IPS-15b (cell line): ENCODE results near the gene NCBP2L.

Experiments
- H3K27me3 ChIP-seq: one replicate; pipeline ENCODE4 v1.6.1; 2013; ENCODE audit warnings: low read length; ENCODE audit not compliant: control insufficient read depth, insufficient read depth
- H3K36me3 ChIP-seq: one replicate; pipeline ENCODE4 v1.6.1; 2013; ENCODE audit warnings: low read length; ENCODE audit not compliant: control insufficient read depth, insufficient read depth
- H3K4me1 ChIP-seq: one replicate; pipeline ENCODE4 v1.6.1; 2013; ENCODE audit warnings: mild to moderate bottlenecking, low read length; ENCODE audit not compliant: control insufficient read depth, insufficient read depth
- H3K4me3 ChIP-seq: one replicate; pipeline ENCODE4 v1.5.1; 2013; ENCODE audit warnings: low read depth, low read length
- H3K9ac ChIP-seq: one replicate; pipeline ENCODE4 v1.6.1; 2013; ENCODE audit warnings: low read depth, mild to moderate bottlenecking, low read length
- H3K9me3 ChIP-seq: one replicate; pipeline ENCODE4 v1.6.1; 2013; ENCODE audit warnings: mild to moderate bottlenecking, low read length; ENCODE audit not compliant: control insufficient read depth, insufficient read depth

The NCBP2L gene

GRCh38 chrX:107777536-107777832, at the start of gene NCBP2L:
Gene NCBP2L (plus strand): TSS chrX:107777733. CDS start chrX:107794221, 16,488 bp downstream.
- no peak within 1 kb of the TSS for H3K9ac ChIP-seq
- H3K9me3 ChIP-seq = no peaks in the 10 kb centered on the region
- peaks cover 39% of the 10 kb centered on the region for H3K27me3 ChIP-seq
- no peaks in the 10 kb centered on the region for H3K36me3 ChIP-seq
- peak within 1 kb of the TSS; percentile 60 for H3K4me3 ChIP-seq
- H3K4me1 ChIP-seq = peaks cover 15% of the 10 kb centered on the region

GRCh38 chrX:107728371-107729099, 49.0 kb upstream of the NCBP2L start:
- H3K27me3 ChIP-seq = no peaks in the 10 kb centered on the region
- no peak overlapping the region for H3K4me3 ChIP-seq
- H3K4me1 ChIP-seq = peaks cover 26% of the 10 kb centered on the region
- no peaks in the 10 kb centered on the region for H3K36me3 ChIP-seq
- no peak overlapping the region for H3K9ac ChIP-seq
- H3K9me3 ChIP-seq = no peaks in the 10 kb centered on the region

GRCh38 chrX:107729558-107730297, 47.8 kb upstream of the NCBP2L start:
- Histone ChIP-seq H3K27me3 (no peaks in the 10 kb centered on the region), H3K36me3 (no peaks in the 10 kb centered on the region), H3K4me1 (peaks cover 26% of the 10 kb centered on the region), H3K9me3 (no peaks in the 10 kb centered on the region), H3K4me3 (no peak overlapping the region), H3K9ac (no peak overlapping the region)

- H3K27me3 ChIP-seq = no peaks in the 10 kb centered on the region
- H3K36me3 ChIP-seq = no peaks in the 10 kb centered on the region
- no peak overlapping the region for H3K9ac ChIP-seq
- H3K9me3 ChIP-seq = no peaks in the 10 kb centered on the region
- no peak overlapping the region for H3K4me3 ChIP-seq
- H3K4me1 ChIP-seq = peaks cover 26% of the 10 kb centered on the region
These were observed 47.3 kb upstream of the NCBP2L start for GRCh38 chrX:107730298-107730655.

GRCh38 chrX:107730991-107731766, 46.4 kb upstream of the NCBP2L start:
- Histone ChIP-seq H3K9me3 (no peaks in the 10 kb centered on the region), H3K27me3 (no peaks in the 10 kb centered on the region), H3K4me1 (peaks cover 23% of the 10 kb centered on the region), H3K36me3 (no peaks in the 10 kb centered on the region), H3K4me3 (peak overlapping the region; percentile 7), H3K9ac (no peak overlapping the region)

- no peaks in the 10 kb centered on the region for H3K27me3 ChIP-seq
- no peaks in the 10 kb centered on the region for H3K9me3 ChIP-seq
- H3K36me3 ChIP-seq = no peaks in the 10 kb centered on the region
- H3K4me1 ChIP-seq = peaks cover 30% of the 10 kb centered on the region
- H3K9ac ChIP-seq = no peak overlapping the region
- H3K4me3 ChIP-seq = peak overlapping the region; percentile 7
These were observed 45.6 kb upstream of the NCBP2L start for GRCh38 chrX:107731831-107732502.

- Histone ChIP-seq H3K4me3 (no peak overlapping the region), H3K36me3 (no peaks in the 10 kb centered on the region), H3K27me3 (no peaks in the 10 kb centered on the region), H3K9me3 (no peaks in the 10 kb centered on the region), H3K9ac (no peak overlapping the region), H3K4me1 (peaks cover 34% of the 10 kb centered on the region)
These were observed 43.8 kb upstream of the NCBP2L start for GRCh38 chrX:107733686-107734085.

GRCh38 chrX:107734646-107735045, 42.9 kb upstream of the NCBP2L start:
- no peak overlapping the region for H3K4me3 ChIP-seq
- H3K9ac ChIP-seq = no peak overlapping the region
- H3K9me3 ChIP-seq = no peaks in the 10 kb centered on the region
- no peaks in the 10 kb centered on the region for H3K36me3 ChIP-seq
- peaks cover 5% of the 10 kb centered on the region for H3K27me3 ChIP-seq
- H3K4me1 ChIP-seq = peaks cover 33% of the 10 kb centered on the region

- H3K4me1 ChIP-seq = peaks cover 20% of the 10 kb centered on the region
- peaks cover 13% of the 10 kb centered on the region for H3K27me3 ChIP-seq
- H3K4me3 ChIP-seq = no peak overlapping the region
- peaks cover 3% of the 10 kb centered on the region for H3K36me3 ChIP-seq
- H3K9ac ChIP-seq = no peak overlapping the region
- H3K9me3 ChIP-seq = no peaks in the 10 kb centered on the region
These were observed 40.6 kb upstream of the NCBP2L start for GRCh38 chrX:107736781-107737531.

- Histone ChIP-seq H3K4me1 (peaks cover 23% of the 10 kb centered on the region), H3K27me3 (peaks cover 15% of the 10 kb centered on the region), H3K9me3 (no peaks in the 10 kb centered on the region), H3K9ac (no peak overlapping the region), H3K36me3 (peaks cover 3% of the 10 kb centered on the region), H3K4me3 (no peak overlapping the region)
These were observed 39.3 kb upstream of the NCBP2L start for GRCh38 chrX:107738272-107738671.

- Histone ChIP-seq H3K9me3 (no peaks in the 10 kb centered on the region), H3K36me3 (peaks cover 3% of the 10 kb centered on the region), H3K9ac (no peak overlapping the region), H3K27me3 (peaks cover 20% of the 10 kb centered on the region), H3K4me1 (peaks cover 23% of the 10 kb centered on the region), H3K4me3 (no peak overlapping the region)
These were observed 38.8 kb upstream of the NCBP2L start for GRCh38 chrX:107738768-107739167.
